HL-60 (cell line): ENCODE data around the gene EPB41L2.

Experiments used
- CTCF ChIP-seq: IDR thresholded peaks from one replicate; pipeline ENCODE4 v1.5.1; 2011; ENCODE audit warnings: low read length, control low read depth, inconsistent platforms; ENCODE audit not compliant: insufficient read depth
- POLR2AphosphoS5 ChIP-seq: IDR thresholded peaks from 2 replicates; pipeline ENCODE4 v1.6.1; 2012; ENCODE audit warnings: low read depth

- TF ChIP-seq CTCF = no peak
- TF ChIP-seq POLR2AphosphoS5 = no peak
Measured at GRCh38 chr6:131026243-131026642, 36.8 kb downstream of the EPB41L2 start.
